Activated CD4-positive, alpha-beta T cell treated with anti-CD3 and anti-CD28 coated beads, Interleukin-2, amount 50 U/mL, for 1 hour (primary cell): ENCODE measurements around the gene HTT-AS.
"Not testable (repeated sequence)": the region's sequence is repeated elsewhere in the genome, so short reads cannot be mapped to it uniquely, and the experiment has no call there.

Experiments used
- DNase-seq: peaks from one replicate; pipeline ENCODE4 v3.0.0-alpha.2; 2020

The HTT-AS gene

DNA sequence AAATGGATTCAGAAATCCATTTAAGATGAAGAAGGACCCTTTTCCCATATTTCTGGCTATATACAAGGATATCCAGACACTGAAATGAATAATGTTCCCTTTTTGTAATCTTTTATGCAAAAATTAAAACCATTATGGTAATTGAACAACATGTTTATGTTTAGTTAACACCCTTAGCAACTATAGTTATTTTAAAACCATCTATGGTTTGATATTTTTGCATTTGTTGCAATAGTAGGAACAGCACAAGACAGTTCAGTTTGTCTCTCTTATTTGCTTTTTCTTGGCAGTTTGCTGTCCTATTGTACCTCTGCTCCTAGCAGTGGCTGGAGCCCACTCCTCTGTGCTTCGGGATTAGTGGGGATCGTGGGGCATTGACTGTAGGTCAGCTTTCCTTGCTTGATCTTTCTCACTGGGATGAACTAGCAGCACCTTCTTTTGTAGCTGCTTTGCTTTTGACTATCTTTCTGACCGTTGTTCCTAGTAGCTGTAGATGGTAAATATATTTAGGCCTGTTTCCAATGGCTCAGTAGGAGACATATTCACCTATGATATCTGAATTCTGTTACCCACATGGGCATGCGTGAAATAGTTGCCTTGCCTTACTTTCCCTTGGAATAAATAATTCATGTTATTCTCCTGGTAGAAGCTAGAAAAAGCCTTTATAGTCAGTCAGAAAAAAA lies 12.9 kb upstream of the HTT-AS start:
- DNase-seq: no peak

DNA sequence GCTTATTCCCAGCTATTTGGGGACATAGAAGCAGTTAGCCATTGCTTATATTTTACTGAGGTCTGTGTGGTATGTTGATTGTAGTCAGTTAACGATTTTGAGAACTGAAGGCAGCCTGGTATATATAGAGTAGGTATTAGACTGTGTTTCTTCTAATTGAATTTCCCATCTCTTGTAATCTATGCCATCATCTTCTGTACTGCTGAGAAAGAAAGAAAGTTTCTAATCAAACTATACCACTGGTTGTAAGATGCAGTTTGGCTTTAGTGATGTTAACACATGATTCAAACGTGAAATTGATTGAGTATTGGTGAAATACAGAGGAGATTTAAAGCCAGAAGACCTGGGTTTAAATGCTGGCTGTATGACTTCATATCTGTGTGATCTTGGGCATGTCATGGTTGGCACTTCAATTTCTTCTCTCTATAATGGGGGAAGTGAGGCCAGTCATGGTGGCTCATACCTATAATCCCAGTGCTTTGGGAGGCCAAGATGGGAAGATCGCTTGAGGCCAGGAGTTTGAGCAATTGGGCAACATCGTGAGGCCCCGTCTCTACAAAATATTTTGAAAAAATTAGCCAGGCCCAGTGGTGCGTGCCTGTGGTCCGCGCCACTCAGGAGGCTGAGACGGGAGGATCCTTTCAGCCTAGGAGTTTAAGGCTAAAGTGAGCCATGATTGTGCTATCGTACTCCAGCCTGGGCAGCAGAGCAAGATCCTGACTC lies 11.8 kb upstream of the HTT-AS start:
- DNase-seq: no peak

DNA sequence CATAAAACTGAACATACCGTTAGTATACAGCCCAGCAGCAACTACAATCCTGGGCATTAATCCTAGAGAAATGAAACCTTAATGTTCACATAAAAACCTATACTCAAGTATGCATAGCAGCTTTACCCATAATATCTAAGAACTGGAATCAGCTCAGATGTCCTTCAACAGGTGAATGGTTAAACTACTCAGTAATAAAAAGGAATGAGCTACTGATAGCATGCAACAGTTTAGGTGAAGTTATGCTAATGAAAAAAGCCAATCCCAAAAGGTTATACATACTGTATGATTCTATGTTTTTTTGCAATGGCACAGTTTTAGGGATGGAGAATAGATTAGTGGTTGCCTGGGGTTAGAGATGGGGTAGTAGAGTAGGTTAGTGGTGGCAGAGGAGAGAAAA lies 9.4 kb upstream of the HTT-AS start:
- no peak for DNase-seq

DNA sequence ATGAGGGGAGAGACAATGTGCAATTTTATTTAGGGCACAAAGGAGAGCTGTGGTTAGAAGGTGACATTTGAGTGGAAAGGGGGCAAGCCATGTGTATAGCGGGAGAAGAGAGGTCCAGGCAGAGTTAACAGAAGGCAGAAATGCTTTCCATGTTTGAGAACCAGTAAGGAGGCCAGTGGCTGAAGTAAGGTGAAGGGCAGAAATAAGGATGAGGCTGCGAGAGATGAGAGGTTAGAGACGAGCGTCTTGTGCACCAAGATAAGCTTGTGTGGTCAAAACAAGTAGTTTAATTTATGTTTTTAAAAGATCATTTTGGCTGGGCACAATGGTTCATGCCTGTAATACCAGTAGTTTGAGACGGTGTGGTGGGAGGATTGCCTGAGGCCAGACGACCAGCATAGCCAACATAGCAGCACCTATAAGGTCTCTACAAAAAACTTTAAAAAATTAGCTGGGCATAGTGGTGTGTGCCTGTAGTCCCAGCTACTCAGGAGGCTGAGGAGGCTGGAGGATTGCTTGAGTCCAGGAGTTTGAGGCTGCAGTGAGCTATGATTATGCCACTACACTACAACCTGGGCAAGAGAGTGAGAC lies 8.7 kb upstream of the HTT-AS start:
- no peak for DNase-seq

DNA sequence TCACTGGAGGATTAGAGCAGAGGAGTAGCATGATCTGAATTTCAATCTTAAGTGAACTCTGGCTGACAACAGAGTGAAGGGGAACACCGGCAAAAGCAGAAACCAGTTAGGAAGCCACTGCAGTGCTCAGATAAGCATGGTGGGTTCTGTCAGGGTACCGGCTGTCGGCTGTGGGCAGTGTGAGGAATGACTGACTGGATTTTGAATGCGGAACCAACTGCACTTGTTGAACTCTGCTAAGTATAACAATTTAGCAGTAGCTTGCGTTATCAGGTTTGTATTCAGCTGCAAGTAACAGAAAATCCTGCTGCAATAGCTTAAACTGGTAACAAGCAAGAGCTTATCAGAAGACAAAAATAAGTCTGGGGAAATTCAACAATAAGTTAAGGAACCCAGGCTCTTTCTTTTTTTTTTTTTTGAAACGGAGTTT lies 5.4 kb upstream of the HTT-AS start:
- DNase-seq: no peak

DNA sequence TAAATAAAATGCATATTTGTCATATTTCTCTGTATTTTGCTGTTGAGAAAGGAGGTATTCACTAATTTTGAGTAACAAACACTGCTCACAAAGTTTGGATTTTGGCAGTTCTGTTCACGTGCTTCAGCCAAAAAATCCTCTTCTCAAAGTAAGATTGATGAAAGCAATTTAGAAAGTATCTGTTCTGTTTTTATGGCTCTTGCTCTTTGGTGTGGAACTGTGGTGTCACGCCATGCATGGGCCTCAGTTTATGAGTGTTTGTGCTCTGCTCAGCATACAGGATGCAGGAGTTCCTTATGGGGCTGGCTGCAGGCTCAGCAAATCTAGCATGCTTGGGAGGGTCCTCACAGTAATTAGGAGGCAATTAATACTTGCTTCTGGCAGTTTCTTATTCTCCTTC lies 3.5 kb upstream of the HTT-AS start:
- DNase-seq: no peak

DNA sequence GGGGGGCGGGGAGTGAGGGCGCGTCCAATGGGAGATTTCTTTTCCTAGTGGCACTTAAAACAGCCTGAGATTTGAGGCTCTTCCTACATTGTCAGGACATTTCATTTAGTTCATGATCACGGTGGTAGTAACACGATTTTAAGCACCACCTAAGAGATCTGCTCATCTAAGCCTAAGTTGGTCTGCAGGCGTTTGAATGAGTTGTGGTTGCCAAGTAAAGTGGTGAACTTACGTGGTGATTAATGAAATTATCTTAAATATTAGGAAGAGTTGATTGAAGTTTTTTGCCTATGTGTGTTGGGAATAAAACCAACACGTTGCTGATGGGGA lies 1.3 kb upstream of the HTT-AS start:
- DNase-seq: no peak

DNA sequence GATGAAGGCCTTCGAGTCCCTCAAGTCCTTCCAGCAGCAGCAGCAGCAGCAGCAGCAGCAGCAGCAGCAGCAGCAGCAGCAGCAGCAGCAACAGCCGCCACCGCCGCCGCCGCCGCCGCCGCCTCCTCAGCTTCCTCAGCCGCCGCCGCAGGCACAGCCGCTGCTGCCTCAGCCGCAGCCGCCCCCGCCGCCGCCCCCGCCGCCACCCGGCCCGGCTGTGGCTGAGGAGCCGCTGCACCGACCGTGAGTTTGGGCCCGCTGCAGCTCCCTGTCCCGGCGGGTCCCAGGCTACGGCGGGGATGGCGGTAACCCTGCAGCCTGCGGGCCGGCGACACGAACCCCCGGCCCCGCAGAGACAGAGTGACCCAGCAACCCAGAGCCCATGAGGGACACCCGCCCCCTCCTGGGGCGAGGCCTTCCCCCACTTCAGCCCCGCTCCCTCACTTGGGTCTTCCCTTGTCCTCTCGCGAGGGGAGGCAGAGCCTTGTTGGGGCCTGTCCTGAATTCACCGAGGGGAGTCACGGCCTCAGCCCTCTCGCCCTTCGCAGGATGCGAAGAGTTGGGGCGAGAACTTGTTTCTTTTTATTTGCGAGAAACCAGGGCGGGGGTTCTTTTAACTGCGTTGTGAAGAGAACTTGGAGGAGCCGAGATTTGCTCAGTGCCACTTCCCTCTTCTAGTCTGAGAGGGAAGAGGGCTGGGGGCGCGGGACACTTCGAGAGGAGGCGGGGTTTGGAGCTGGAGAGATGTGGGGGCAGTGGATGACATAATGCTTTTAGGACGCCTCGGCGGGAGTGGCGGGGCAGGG lies 711 bp upstream of the HTT-AS start:
- peak; percentile 18 for DNase-seq

DNA sequence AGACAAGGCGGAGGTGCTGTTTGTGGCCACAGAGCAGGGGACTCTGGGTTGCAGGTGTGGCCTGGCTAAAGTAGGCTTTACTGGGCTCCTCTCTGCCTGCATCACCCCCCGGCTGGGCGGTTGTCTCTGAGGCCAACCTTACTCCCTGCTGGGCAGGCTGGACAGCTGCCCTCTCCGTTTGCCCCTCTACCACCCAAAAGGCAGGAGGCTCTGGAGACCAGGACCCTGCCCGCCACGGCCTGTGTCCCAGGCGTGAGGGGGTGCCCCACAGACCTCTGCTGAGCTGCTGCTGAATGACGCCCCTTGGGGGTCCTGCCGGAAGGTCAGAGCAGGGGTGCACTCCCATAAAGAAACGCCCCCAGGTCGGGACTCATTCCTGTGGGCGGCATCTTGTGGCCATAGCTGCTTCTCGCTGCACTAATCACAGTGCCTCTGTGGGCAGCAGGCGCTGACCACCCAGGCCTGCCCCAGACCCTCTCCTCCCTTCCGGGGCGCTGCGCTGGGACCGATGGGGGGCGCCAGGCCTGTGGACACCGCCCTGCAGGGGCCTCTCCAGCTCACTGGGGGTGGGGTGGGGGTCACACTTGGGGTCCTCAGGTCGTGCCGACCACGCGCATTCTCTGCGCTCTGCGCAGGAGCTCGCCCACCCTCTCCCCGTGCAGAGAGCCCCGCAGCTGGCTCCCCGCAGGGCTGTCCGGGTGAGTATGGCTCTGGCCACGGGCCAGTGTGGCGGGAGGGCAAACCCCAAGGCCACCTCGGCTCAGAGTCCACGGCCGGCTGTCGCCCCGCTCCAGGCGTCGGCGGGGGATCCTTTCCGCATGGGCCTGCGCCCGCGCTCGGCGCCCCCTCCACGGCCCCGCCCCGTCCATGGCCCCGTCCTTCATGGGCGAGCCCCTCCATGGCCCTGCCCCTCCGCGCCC lies 920 bp downstream of the HTT-AS start:
- DNase-seq: peak; percentile 5

DNA sequence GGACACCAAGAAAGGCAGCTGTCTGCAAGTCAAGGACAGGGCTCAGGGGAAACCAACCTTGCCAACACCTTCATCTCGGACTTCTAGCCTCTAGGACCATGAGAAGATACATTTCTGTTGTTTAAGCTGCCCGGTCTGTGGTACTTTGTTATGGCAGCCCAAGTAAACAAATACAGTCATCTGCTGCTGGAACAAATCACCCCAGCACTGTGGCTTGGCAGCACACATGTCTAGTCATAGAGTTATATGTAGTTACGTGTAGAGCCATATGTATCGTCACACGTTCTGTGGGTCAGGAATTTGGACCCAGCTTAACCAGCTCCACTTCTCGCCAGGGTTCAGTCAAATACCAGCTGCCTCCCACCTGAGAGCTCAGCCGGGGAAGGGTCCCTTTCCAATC lies 2.5 kb downstream of the HTT-AS start:
- no peak for DNase-seq

DNA sequence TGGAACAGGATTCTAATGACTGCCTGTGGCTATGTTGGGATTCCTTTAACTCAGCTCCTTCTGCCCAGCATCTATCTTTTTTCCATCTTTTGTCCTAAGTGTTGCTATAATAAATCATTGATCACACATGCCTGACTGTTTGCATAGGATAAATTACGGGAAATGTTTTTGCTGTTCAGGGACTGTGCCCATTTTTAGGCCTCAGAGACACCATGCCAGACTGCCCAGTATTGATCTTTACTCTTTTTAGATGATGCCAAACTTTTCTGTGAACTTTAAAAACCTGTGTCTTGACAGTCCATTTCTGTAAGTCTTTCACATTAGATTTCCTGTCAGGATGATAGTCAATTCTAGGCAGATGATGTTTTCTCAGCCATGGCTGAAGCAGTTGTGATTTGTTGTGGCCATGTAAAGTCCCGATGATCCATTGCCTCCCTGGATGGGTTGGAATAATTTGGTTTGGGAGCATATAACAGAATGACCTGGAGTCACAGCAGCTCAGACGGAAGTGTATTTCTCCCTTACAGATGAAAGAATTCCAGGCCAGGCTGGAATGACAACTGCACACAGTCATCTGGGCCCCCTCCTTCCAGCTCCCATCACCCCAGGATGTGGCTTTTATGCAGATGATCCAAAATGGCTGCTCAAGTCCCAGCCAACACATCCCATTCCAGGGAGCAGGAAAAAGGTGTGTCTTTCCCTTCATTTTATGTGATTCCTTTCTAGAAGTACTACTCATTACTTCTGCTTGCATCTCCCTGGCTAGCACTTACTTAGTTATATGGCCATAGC lies 3.4 kb downstream of the HTT-AS start:
- DNase-seq: no peak

DNA sequence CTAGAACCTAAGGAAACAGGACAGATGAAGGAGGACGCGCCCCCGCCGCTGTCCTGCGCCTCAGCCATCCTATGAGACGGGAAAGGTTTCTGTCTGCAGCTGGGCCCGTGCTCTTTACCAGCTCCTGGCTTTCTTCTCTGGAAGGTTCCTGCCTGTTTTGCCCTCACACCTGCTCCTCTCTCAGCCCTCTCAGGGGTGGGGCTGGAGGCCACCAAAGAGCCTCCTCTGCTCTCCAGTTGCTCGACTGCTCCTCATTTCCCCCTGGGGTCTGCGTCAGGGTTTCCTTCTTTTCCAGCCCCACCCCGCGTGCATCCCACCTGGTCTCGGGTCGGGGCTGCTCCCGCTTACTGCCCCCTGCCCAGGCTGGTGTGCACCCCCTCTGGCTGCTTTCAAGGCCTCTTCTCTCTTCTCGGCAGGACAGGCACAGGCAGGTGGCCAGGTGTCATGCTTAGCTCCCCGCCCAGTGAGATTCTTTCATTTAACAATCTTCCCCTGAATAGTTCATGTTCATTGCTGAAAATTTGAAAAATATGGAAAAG lies 4.6 kb downstream of the HTT-AS start:
- DNase-seq: no peak

DNA sequence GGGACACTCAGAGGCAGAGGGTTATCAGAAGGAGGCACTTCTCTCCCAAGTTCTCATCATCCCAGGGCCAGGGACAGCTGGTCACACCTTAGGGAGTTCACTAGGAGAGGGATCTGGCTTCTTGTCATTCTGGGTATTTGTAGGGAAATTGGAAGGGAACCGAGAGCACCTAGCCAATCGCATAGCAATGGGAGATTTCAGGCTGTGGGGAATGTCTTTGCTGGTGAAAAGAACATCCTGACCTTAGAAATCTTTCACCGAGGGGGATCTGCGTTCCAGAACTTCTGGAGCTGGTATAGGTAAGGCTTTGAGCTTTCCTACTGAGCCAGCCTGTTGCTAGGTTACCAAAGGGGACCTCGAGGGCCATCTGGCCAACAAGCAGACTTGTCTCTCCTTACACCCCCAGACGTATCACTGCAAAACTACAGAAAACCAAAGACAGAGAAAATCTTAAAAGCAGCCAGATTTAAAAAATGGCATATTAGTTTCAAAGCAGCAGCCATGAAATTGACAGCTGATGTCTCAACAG lies 6.8 kb downstream of the HTT-AS start:
- no peak for DNase-seq

DNA sequence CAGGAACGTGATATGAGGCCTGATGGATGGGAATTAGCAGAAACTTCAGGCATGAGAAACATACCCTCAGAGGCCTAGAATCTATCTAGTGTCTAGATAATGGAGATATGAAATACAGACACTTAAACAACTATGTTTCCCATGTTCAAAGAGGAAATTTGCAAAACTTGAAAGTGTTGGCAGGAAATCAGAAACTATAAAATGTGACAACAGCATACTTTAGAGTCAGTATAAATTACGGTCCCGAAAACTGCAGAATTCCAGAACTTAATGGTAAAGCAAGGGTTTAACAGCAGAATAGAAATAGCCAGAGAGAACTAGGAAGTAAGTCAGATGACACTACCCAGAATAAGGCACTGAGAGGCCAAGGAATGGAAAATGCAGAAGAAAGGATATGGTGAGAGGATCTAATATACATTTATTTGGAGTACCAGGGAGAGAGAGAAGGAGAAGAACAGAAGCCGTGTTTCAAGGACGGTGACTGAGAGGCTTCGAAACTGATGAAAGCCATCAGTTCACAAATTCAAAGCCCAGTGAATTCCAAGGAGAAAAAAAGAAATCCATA lies 7.4 kb downstream of the HTT-AS start:
- no peak for DNase-seq

DNA sequence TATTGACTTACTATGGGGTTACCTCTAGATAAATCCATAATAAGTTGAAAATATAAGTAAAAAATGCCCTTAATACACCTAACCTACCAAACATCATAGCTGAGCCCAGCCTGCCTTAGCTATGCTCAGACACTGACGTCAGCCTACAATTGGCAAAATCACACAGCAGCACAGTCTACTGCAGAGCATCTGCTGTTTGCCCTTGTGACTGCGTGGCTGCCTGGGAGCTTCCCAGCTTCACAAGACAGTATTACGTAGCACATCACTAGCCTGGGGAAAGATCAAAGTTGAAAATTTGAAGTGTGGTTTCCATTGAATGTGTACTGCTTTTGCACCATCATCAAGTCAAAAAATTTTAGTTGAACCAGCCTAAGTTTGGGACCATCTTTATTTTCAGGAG lies 8.8 kb downstream of the HTT-AS start:
- DNase-seq: no peak

DNA sequence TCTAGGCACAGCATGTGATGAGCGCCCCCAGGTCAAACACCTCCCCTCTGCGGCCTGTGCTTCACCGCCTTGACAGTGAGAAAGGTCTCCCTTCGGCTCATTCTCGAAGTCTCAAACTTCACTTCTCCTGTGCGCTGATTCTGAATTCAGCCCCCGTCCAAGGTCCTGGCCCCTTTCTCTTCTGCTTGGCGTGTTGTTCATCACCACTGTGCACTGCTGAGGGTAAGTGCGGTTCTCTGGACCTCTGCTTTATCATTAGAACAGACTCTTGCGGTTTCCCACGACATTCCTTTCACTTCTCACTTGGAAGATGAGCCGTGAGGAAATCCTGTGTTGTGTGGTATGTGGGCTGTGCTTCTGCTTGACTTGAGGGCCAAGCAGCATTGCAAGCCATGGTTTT lies 11.9 kb downstream of the HTT-AS start:
- DNase-seq: no peak

DNA sequence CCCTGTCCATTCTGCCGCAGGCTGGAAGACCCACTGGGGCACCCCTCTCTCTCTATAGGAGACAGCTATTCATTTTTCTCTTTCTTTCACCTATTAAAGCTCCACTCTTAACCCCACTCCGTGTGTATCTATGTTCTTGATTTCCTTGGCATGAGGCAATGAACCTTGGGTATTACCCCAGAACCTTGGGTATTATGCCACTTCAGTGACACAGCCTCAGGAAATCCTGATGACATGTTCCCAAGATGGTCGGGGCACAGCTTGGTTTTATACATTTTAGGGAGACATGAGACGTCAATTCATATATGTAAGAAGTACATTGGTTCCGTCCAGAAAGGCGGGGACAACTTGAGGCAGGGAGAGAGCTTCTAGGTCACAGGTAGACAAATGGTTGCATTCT lies 13.4 kb downstream of the HTT-AS start:
- no peak for DNase-seq

DNA sequence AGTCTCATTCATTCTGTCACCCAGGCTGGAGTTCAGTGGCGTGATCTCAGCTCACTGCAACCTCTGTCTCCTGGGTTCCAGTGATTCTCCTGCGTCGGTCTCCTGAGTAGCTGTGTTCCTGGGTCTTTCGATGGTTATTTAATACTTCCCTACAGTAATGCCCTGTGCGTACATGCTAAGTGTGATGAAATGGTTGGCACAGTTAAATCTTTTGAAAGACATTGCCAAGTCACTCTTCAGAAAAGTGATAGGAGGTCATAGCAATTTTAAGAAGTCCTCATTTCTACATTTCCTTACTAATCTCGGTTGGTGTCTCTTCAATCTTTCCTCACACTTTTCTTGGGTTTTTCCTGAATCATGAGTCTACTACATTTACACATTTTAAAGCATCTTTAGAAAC lies 14.4 kb downstream of the HTT-AS start:
- DNase-seq: no peak

DNA sequence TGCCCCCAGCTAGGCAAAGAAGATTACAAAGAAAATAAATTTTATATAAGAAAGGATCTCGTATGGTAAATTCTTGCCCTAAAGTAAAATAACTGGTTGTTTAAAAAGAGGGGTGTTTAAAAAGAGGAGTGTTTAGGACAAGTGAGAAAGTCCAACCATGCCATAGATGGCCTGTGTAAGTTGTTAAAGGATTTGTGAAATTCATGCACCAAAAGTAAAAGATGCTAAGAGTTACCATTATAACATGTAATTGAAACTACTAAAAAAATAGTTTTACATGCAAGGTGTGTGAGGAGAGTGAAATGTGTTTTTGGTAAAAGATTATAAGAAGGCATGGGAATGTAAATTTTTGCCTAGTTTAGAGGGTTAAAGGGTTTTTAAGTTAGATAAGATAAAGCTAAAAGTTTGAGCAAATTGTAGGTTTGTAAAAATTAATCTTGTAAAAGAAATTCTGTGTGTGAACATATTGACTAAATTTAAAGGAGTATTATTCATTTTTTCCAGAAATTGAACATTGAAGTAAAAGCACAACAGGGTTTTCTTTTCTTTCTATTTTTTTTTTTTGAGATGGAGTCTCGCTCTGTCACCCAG lies 20.1 kb downstream of the HTT-AS start:
- no peak for DNase-seq

DNA sequence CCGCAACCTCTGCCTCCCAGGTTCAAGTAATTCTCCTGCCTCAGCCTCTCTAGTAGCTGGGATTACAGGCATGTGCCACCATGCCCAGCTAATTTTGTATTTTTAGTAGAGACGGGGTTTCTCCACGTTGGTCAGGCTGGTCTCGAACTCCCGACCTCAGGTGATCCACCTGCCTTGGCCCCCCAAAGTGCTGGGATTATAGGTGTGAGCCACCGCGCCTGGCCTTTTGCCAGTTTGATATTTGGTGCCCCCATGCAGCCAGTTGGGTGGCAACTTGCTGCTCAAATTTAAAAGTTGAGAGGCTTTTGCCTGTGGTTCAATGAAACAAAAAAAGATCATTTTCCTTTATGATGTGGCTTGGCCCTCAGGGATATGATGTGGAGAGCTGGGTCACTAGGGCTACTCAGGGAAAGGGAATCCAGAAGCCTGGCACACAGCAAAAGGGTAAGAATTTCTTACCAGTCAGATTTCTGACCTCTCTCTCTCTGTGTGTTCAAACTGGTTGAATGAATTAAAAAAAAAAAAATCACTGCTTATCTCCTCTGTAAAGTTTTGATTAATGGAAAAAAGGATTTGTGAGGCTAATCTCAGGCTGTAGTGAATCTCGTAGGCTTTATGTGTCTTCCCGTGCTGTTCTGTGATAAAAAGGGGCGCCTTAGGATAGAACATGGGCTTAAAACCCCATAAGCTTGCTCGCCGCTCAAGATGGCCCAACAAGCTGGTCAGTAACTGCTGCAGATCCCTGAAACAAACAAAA lies 23.0 kb downstream of the HTT-AS start:
- DNase-seq: not testable (repeated sequence)
